IMR-90 (cell line): ENCODE measurements around the gene RNF14. TPM values are rescaled to one million over a fixed set of nuclear protein-coding genes. Genes with fewer than 3 reads are reported as not detected.
A peak's percentile ranks its signal among the peaks of the same experiment; 100 is the strongest.

Experiments
- ATAC-seq: fragments of 200-7000 bp; cut with Tn5 transposase; 2 replicates; pipeline ENCODE4 v1.9.1; 2020; ENCODE audit warnings: low read depth, mild to moderate bottlenecking, moderate library complexity
- BruUV-seq: library from RNA; stranded (reverse); fragments of 400-500 nt; replicated peaks from 2 replicates; lab custom pipeline; 2021; lab: Mats Ljungman, UMichigan
- CTCF ChIA-PET: fragments of 300-600 bp; formaldehyde crosslinking; extraction: SDS; loops from one replicate; lab custom pipeline; 2021; ENCODE audit warnings: antibody characterized with exemption; lab: Yijun Ruan, JAX
- POLR2A ChIA-PET: fragments of 300-600 bp; sonication (Branson Sonifier 250); formaldehyde crosslinking; loops from one replicate; lab custom pipeline; 2022; ENCODE audit warnings: antibody characterized with exemption; ENCODE audit not compliant: unreplicated experiment; lab: Charles Lee
- DNase-seq: peaks from one replicate; pipeline ENCODE4 v3.0.0; 2013
- H2AFZ ChIP-seq: replicated peaks from 2 replicates; pipeline ENCODE3; 2013; ENCODE audit warnings: low read length, mild to moderate bottlenecking; ENCODE audit not compliant: poor library complexity
- H2AK5ac ChIP-seq: 2 replicates; pipeline ENCODE4 v1.6.1; 2013; ENCODE audit warnings: low read depth, low read length, inconsistent platforms
- H2AK9ac ChIP-seq: replicated peaks from 2 replicates; pipeline ENCODE3; 2013; ENCODE audit warnings: mild to moderate bottlenecking, low read depth, low read length, moderate library complexity; ENCODE audit not compliant: poor library complexity
- H2BK120ac ChIP-seq: 2 replicates; pipeline ENCODE4 v1.6.1; 2013; ENCODE audit warnings: low read depth, low read length, inconsistent platforms
- H2BK15ac ChIP-seq: 3 replicates; pipeline ENCODE4 v1.6.1; 2013; ENCODE audit warnings: low read depth, low read length, inconsistent platforms
- H2BK20ac ChIP-seq: 2 replicates; pipeline ENCODE4 v1.6.1; 2013; ENCODE audit warnings: low read depth, mild to moderate bottlenecking, inconsistent platforms, low read length, moderate library complexity
- H2BK5ac ChIP-seq: 2 replicates; pipeline ENCODE4 v1.6.1; 2013; ENCODE audit warnings: mild to moderate bottlenecking, low read depth, low read length, inconsistent platforms; ENCODE audit not compliant: poor library complexity, severe bottlenecking
- H3K14ac ChIP-seq: replicated peaks from 2 replicates; pipeline ENCODE4 v1.6.1; 2013; ENCODE audit warnings: low read depth, low read length, inconsistent platforms
- H3K18ac ChIP-seq: 2 replicates; pipeline ENCODE4 v1.6.1; 2013; ENCODE audit warnings: low read depth, low read length, control low read depth
- H3K23ac ChIP-seq: 2 replicates; pipeline ENCODE4 v1.6.1; 2013; ENCODE audit warnings: low read depth, low read length, inconsistent platforms
- H3K27ac ChIP-seq: 2 replicates; pipeline ENCODE4 v1.5.1; 2013; ENCODE audit warnings: mild to moderate bottlenecking, control low read depth, low read length; ENCODE audit not compliant: insufficient read depth
- H3K27me3 ChIP-seq: 2 replicates; pipeline ENCODE4 v1.6.1; 2013; ENCODE audit warnings: low read length; ENCODE audit not compliant: control insufficient read depth, insufficient read depth
- H3K36me3 ChIP-seq: 2 replicates; pipeline ENCODE4 v1.6.1; 2013; ENCODE audit warnings: low read length, mixed read lengths; ENCODE audit not compliant: control insufficient read depth, insufficient read depth
- H3K4ac ChIP-seq: 2 replicates; pipeline ENCODE4 v1.6.1; 2013; ENCODE audit warnings: low read depth, low read length, inconsistent platforms
- H3K4me1 ChIP-seq: 2 replicates; pipeline ENCODE4 v1.6.1; 2013; ENCODE audit warnings: low read length, mixed read lengths; ENCODE audit not compliant: control insufficient read depth, insufficient read depth
- H3K4me2 ChIP-seq: 2 replicates; pipeline ENCODE4 v1.6.1; 2013; ENCODE audit warnings: low read depth, mild to moderate bottlenecking, control low read depth, low read length, moderate library complexity
- H3K4me3 ChIP-seq: 2 replicates; pipeline ENCODE4 v1.5.1; 2013; ENCODE audit warnings: low read depth, mild to moderate bottlenecking, control low read depth, low read length, moderate library complexity; ENCODE audit not compliant: insufficient read depth
- H3K56ac ChIP-seq: 2 replicates; pipeline ENCODE4 v1.6.1; 2013; ENCODE audit warnings: low read length, inconsistent platforms; ENCODE audit not compliant: insufficient read depth; ENCODE audit errors: extremely low read depth
- H3K79me1 ChIP-seq, 2 experiments: 2 replicates each; pipeline ENCODE4 v1.6.1; 2013; ENCODE audit warnings: low read length in 2 of 2, inconsistent platforms in 1 of 2, low read depth in 1 of 2
- H3K9ac ChIP-seq: 2 replicates; pipeline ENCODE4 v1.6.1; 2013; ENCODE audit warnings: low read depth, low read length, control low read depth
- H3K9me1 ChIP-seq: 2 replicates; pipeline ENCODE4 v1.6.1; 2013; ENCODE audit warnings: low read length, inconsistent platforms; ENCODE audit not compliant: insufficient read depth
- H3K9me3 ChIP-seq: 2 replicates; pipeline ENCODE4 v1.6.1; 2013; ENCODE audit warnings: low read length; ENCODE audit not compliant: control insufficient read depth, insufficient read depth
- H4K20me1 ChIP-seq: 2 replicates; pipeline ENCODE4 v1.6.1; 2013; ENCODE audit warnings: low read length, inconsistent platforms; ENCODE audit not compliant: insufficient read depth
- H4K5ac ChIP-seq: 2 replicates; pipeline ENCODE4 v1.6.1; 2013; ENCODE audit warnings: mild to moderate bottlenecking, low read depth, low read length, control low read depth
- H4K8ac ChIP-seq, 2 experiments: 2 replicates each; pipeline ENCODE4 v1.6.1; 2013; ENCODE audit warnings: low read depth in 2 of 2, low read length in 2 of 2, control low read depth in 1 of 2, inconsistent platforms in 1 of 2
- H4K91ac ChIP-seq: 2 replicates; pipeline ENCODE4 v1.6.1; 2013; ENCODE audit warnings: low read depth, low read length, inconsistent platforms; ENCODE audit not compliant: insufficient read depth
- MAFK ChIP-seq: IDR thresholded peaks from 2 replicates; pipeline ENCODE4 v1.6.1; 2012; ENCODE audit warnings: low read depth, low read length, improper control_type of control experiment
- MXI1 ChIP-seq: IDR thresholded peaks from 2 replicates; pipeline ENCODE4 v1.6.1; 2012; ENCODE audit warnings: low read depth, mild to moderate bottlenecking, low read length, moderate library complexity, borderline replicate concordance
- POLR2A ChIP-seq: IDR thresholded peaks from 2 replicates; pipeline ENCODE4 v1.6.1; 2012; ENCODE audit warnings: mild to moderate bottlenecking, low read depth, low read length
- RCOR1 ChIP-seq: IDR thresholded peaks from 2 replicates; pipeline ENCODE4 v1.6.1; 2012; ENCODE audit warnings: mild to moderate bottlenecking, low read length, improper control_type of control experiment; ENCODE audit not compliant: insufficient replicate concordance
- WGBS, 2 experiments: methylation state at CpG; one replicate each; pipeline versions ENCODE4 v1.1.5 to v1.1.7; 2013; ENCODE audit warnings: missing lambda C conversion rate in 2 of 2; ENCODE audit not compliant: insufficient read length in 1 of 2; ENCODE audit errors: extremely low coverage in 2 of 2; 5-methylcytosine and 5-hydroxymethylcytosine counted together
- dilution Hi-C: fragments of 300-500 bp; cut with HindIII; formaldehyde crosslinking; loops from one replicate; pipeline ENCODE4 v1.14.3; 2018; ENCODE audit warnings: low sequenced_read_pairs; ENCODE audit not compliant: unreplicated experiment
- in situ Hi-C: fragments of 300-500 bp; cut with MboI; formaldehyde crosslinking; loops from 3 replicates; pipeline ENCODE4 v1.14.3; 2019; ENCODE audit warnings: low sequenced_read_pairs, inconsistent platforms, mixed read lengths
- intact Hi-C: fragments of 100-400 bp; cut with micrococcal nuclease; formaldehyde crosslinking; loops from 2 replicates; pipeline ENCODE4 v1.10.0; 2022
- polyA plus RNA-seq, 3 experiments: library from polyadenylated mRNA; depleted of rRNA; stranded (reverse); fragments of >200 nt; gene quantifications; 2 replicates each; pipeline ENCODE4 v1.2.3, GENCODE V29; 2012; ENCODE audit warnings: low replicate concordance in 1 of 3
- total RNA-seq: library from RNA; depleted of rRNA; stranded (reverse); fragments of >200 nt; gene quantifications from 2 replicates; pipeline ENCODE4 v1.2.3, GENCODE V29; 2012

Gene RNF14
- total and polyA plus RNA-seq, 2 of the 4 experiments (the other 2 are of a cell fraction), result 36.1 to 106 TPM

GRCh38 chr5:141934099-141934844 lies 34.6 kb upstream of the RNF14 start:
- H3K9me1 ChIP-seq, result no peaks in the 10 kb centered on the region
- H2AFZ ChIP-seq, result no peak overlapping the region
- H3K36me3 ChIP-seq, result peaks cover 63% of the 10 kb centered on the region
- no peak overlapping the region for H2AK9ac ChIP-seq
- no peaks in the 10 kb centered on the region for H3K27me3 ChIP-seq
- no peak overlapping the region for H2AK5ac ChIP-seq
- H4K20me1 ChIP-seq, result no peaks in the 10 kb centered on the region; the same call in 1 of the 2 replicates
- peak; percentile 14 for DNase-seq
- no peak overlapping the region for H3K4me2 ChIP-seq
- in situ Hi-C loops (no loop called here), dilution Hi-C loops (no loop called here), intact Hi-C loops (no loop called here)
- no peak overlapping the region for H4K8ac ChIP-seq
- no peak overlapping the region for H3K18ac ChIP-seq
- H3K14ac ChIP-seq, result no peak overlapping the region
- H3K56ac ChIP-seq, result no peak overlapping the region
- H4K5ac ChIP-seq, result no peak overlapping the region
- BruUV-seq, result no TSS peak
- no peak overlapping the region for H2BK20ac ChIP-seq
- peaks cover 0 to 4% of the 10 kb centered on the region in 2 experiments; a peak in 1 of 4 replicates for H3K79me1 ChIP-seq
- H3K4me3 ChIP-seq, result no peak overlapping the region
- POLR2A ChIA-PET, result no interaction called here
- H3K4ac ChIP-seq, result no peak overlapping the region
- no peak overlapping the region for H4K91ac ChIP-seq
- no peak overlapping the region for H3K23ac ChIP-seq
- ATAC-seq, result no peak
- WGBS, 2 experiments, result 93% methylated on average over 3 of the region's 11 CpGs; no CpG with 5 or more reads in 1 of the 2 experiments
- H3K9ac ChIP-seq, result no peak overlapping the region
- CTCF ChIA-PET, result no interaction called here
- H3K4me1 ChIP-seq, result no peaks in the 10 kb centered on the region
- no peak overlapping the region for H3K27ac ChIP-seq
- H2BK5ac ChIP-seq, result no peak overlapping the region
- H2BK120ac ChIP-seq, result no peak overlapping the region
- no peak overlapping the region for H2BK15ac ChIP-seq
- TF ChIP-seq MAFK (no peak), MXI1 (no peak), POLR2A (no peak), RCOR1 (no peak)
- no peaks in the 10 kb centered on the region for H3K9me3 ChIP-seq
